ENCODE results near the gene DFFB.

The DFFB gene

GRCh38 chr1:3814065-3814464 is 43.2 kb upstream of the DFFB start:
- no peak for TF ChIP-seq TAF1 (IDR thresholded peaks at IDR 0.05; ENCODE audit: low read depth)

- TF ChIP-seq EP300 (IDR thresholded peaks at IDR 0.05; ENCODE audit: borderline replicate concordance) = no peak
- TF ChIP-seq YY1 (IDR thresholded peaks at IDR 0.05; ENCODE audit: low read depth) = no peak
- TF ChIP-seq TEAD4 (IDR thresholded peaks at IDR 0.05) = no peak
- TF ChIP-seq REST (IDR thresholded peaks at IDR 0.05; ENCODE audit: low read depth) = no peak
- TF ChIP-seq EGR1 (IDR thresholded peaks at IDR 0.05) = no peak
- TF ChIP-seq TAF1 (IDR thresholded peaks at IDR 0.05; ENCODE audit: low read depth) = no peak
- TF ChIP-seq CEBPB (IDR thresholded peaks at IDR 0.05) = no peak
- TF ChIP-seq TCF12 (IDR thresholded peaks at IDR 0.05; ENCODE audit: low read depth) = no peak
- no peak for TF ChIP-seq ZBTB7A (IDR thresholded peaks at IDR 0.05; ENCODE audit: low read depth)
- no peak for TF ChIP-seq FOXM1 (IDR thresholded peaks at IDR 0.05; ENCODE audit: borderline replicate concordance, low read depth)
- no peak for TF ChIP-seq NFIC (IDR thresholded peaks at IDR 0.05)
- no peak for TF ChIP-seq CREB1 (IDR thresholded peaks at IDR 0.05; ENCODE audit: low read depth)
- TF ChIP-seq RAD21 (IDR thresholded peaks at IDR 0.05; ENCODE audit: low read depth) = no peak
- no peak for TF ChIP-seq USF1 (IDR thresholded peaks at IDR 0.05)
Measured at GRCh38 chr1:3814771-3815561, 42.3 kb upstream of the DFFB start.

GRCh38 chr1:3816331-3817137 is 40.7 kb upstream of the DFFB start:
- no peak for TF ChIP-seq MAX (IDR thresholded peaks at IDR 0.05)
- TF ChIP-seq TCF12 (IDR thresholded peaks at IDR 0.05; ENCODE audit: low read depth) = no peak
- TF ChIP-seq EGR1 (IDR thresholded peaks at IDR 0.05) = no peak
- TF ChIP-seq ZBTB7A (IDR thresholded peaks at IDR 0.05; ENCODE audit: low read depth) = no peak
- TF ChIP-seq RAD21 (IDR thresholded peaks at IDR 0.05; ENCODE audit: low read depth) = no peak
- TF ChIP-seq TAF1 (IDR thresholded peaks at IDR 0.05; ENCODE audit: low read depth) = no peak
- no peak for TF ChIP-seq NFIC (IDR thresholded peaks at IDR 0.05)
- no peak for TF ChIP-seq FOXM1 (IDR thresholded peaks at IDR 0.05; ENCODE audit: borderline replicate concordance, low read depth)
- no peak for TF ChIP-seq REST (IDR thresholded peaks at IDR 0.05; ENCODE audit: low read depth)
- TF ChIP-seq EP300 (IDR thresholded peaks at IDR 0.05; ENCODE audit: borderline replicate concordance) = no peak
- TF ChIP-seq TEAD4 (IDR thresholded peaks at IDR 0.05) = no peak
- no peak for TF ChIP-seq USF1 (IDR thresholded peaks at IDR 0.05)
- no peak for TF ChIP-seq CEBPB (IDR thresholded peaks at IDR 0.05)
- no peak for TF ChIP-seq CREB1 (IDR thresholded peaks at IDR 0.05; ENCODE audit: low read depth)
- no peak for TF ChIP-seq YY1 (IDR thresholded peaks at IDR 0.05; ENCODE audit: low read depth)

- TF ChIP-seq CREB1 (IDR thresholded peaks at IDR 0.05; ENCODE audit: low read depth) (no peak), TCF12 (IDR thresholded peaks at IDR 0.05; ENCODE audit: low read depth) (no peak), YY1 (IDR thresholded peaks at IDR 0.05; ENCODE audit: low read depth) (no peak), REST (IDR thresholded peaks at IDR 0.05; ENCODE audit: low read depth) (no peak), FOXM1 (IDR thresholded peaks at IDR 0.05; ENCODE audit: borderline replicate concordance, low read depth) (no peak)
Measured at GRCh38 chr1:3817138-3817740, 40.0 kb upstream of the DFFB start.
